ENCODE measurements around the gene NF2.

Gene NF2

DNA sequence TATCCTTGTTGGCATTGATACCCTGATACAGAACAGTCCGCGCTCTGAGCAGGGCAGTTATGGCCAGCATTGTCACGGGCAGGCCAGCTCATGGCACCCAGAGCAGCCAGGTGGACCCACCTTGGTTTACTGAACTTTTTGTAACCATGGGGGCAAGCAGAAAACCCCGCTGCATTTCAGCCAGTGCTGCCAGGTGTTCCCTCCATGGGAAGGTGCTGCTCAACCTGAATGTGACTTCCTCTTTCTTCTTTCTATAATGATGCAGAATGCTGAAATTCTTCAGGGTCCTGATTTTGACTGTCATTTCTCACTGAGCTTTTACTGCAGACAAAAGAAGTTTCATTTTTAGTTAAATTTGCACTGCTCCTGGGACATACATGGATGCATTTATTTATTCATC, 80.8 kb downstream of the NF2 start:
- H3K4me3 ChIP-seq (ENCODE audit: insufficient read depth, low read length, poor library complexity, severe bottlenecking), result no peak overlapping the region
- H4K20me1 ChIP-seq (ENCODE audit: low read depth, low read length), result no peaks in the 10 kb centered on the region
- H3K4me2 ChIP-seq (ENCODE audit: low read depth, low read length, poor library complexity, severe bottlenecking), result no peak overlapping the region
- no peaks in the 10 kb centered on the region for H3K9me3 ChIP-seq (ENCODE audit: insufficient read depth, low read length)
- no peaks in the 10 kb centered on the region for H3K79me2 ChIP-seq (ENCODE audit: insufficient read depth, low read length)
- H3K27ac ChIP-seq (ENCODE audit: low read depth, low read length), result no peak overlapping the region
- H3F3A ChIP-seq (ENCODE audit: insufficient read depth), result no peaks in the 10 kb centered on the region
- no peak overlapping the region for H2AFZ ChIP-seq (ENCODE audit: low read depth, low read length, severe bottlenecking)
- no peak overlapping the region for H3K9ac ChIP-seq (ENCODE audit: low read length)
- no peaks in the 10 kb centered on the region for H3K9me2 ChIP-seq (replicated peaks; ENCODE audit: insufficient read depth, low read length)
- 0 out of 2 replicates have a peak, but pooled peaks cover 3% of the 10 kb centered on the region for H3K36me3 ChIP-seq (ENCODE audit: low read length)
- no peaks in the 10 kb centered on the region for H3K27me3 ChIP-seq (ENCODE audit: low read length)
- no peak for TF ChIP-seq EZH2phosphoT487 (conservative IDR thresholded peaks at IDR 0.05; ENCODE audit: low read length)
- TF ChIP-seq, protein P1, sequence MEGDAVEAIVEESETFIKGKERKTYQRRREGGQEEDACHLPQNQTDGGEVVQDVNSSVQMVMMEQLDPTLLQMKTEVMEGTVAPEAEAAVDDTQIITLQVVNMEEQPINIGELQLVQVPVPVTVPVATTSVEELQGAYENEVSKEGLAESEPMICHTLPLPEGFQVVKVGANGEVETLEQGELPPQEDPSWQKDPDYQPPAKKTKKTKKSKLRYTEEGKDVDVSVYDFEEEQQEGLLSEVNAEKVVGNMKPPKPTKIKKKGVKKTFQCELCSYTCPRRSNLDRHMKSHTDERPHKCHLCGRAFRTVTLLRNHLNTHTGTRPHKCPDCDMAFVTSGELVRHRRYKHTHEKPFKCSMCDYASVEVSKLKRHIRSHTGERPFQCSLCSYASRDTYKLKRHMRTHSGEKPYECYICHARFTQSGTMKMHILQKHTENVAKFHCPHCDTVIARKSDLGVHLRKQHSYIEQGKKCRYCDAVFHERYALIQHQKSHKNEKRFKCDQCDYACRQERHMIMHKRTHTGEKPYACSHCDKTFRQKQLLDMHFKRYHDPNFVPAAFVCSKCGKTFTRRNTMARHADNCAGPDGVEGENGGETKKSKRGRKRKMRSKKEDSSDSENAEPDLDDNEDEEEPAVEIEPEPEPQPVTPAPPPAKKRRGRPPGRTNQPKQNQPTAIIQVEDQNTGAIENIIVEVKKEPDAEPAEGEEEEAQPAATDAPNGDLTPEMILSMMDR (IDR thresholded peaks at IDR 0.05; ENCODE audit: insufficient read depth, low read length, poor library complexity, severe bottlenecking), result no peak

GRCh38 chr22:29689206-29689879, 85.9 kb downstream of the NF2 start:
- Histone ChIP-seq H3K9me3 (ENCODE audit: insufficient read depth, low read length) (no peaks in the 10 kb centered on the region), H3K9ac (ENCODE audit: low read length) (no peak overlapping the region), H3K27ac (ENCODE audit: low read depth, low read length) (no peak overlapping the region), H3K79me2 (ENCODE audit: insufficient read depth, low read length) (no peaks in the 10 kb centered on the region), H4K20me1 (ENCODE audit: low read depth, low read length) (no peaks in the 10 kb centered on the region), H3K4me3 (ENCODE audit: insufficient read depth, low read length, poor library complexity, severe bottlenecking) (no peak overlapping the region), H2AFZ (ENCODE audit: low read depth, low read length, severe bottlenecking) (no peak overlapping the region), H3K27me3 (ENCODE audit: low read length) (no peaks in the 10 kb centered on the region), H3K4me2 (ENCODE audit: low read depth, low read length, poor library complexity, severe bottlenecking) (no peak overlapping the region), H3K36me3 (ENCODE audit: low read length) (no peaks in the 10 kb centered on the region), H3K9me2 (replicated peaks; ENCODE audit: insufficient read depth, low read length) (no peaks in the 10 kb centered on the region), H3F3A (ENCODE audit: insufficient read depth) (no peaks in the 10 kb centered on the region)
- TF ChIP-seq, protein P1 (IDR thresholded peaks at IDR 0.05; ENCODE audit: insufficient read depth, low read length, poor library complexity, severe bottlenecking), result no peak
- TF ChIP-seq EZH2phosphoT487 (conservative IDR thresholded peaks at IDR 0.05; ENCODE audit: low read length), result no peak

- Histone ChIP-seq H3K27ac (ENCODE audit: low read depth, low read length) (no peak overlapping the region), H3K4me2 (ENCODE audit: low read depth, low read length, poor library complexity, severe bottlenecking) (no peak overlapping the region), H3K27me3 (ENCODE audit: low read length) (no peaks in the 10 kb centered on the region), H3K79me2 (ENCODE audit: insufficient read depth, low read length) (no peaks in the 10 kb centered on the region), H3K36me3 (ENCODE audit: low read length) (no peaks in the 10 kb centered on the region), H3K9me3 (ENCODE audit: insufficient read depth, low read length) (no peaks in the 10 kb centered on the region), H3F3A (ENCODE audit: insufficient read depth) (no peaks in the 10 kb centered on the region), H2AFZ (ENCODE audit: low read depth, low read length, severe bottlenecking) (no peak overlapping the region), H3K4me3 (ENCODE audit: insufficient read depth, low read length, poor library complexity, severe bottlenecking) (no peak overlapping the region), H4K20me1 (ENCODE audit: low read depth, low read length) (no peaks in the 10 kb centered on the region), H3K9me2 (replicated peaks; ENCODE audit: insufficient read depth, low read length) (no peaks in the 10 kb centered on the region), H3K9ac (ENCODE audit: low read length) (no peak overlapping the region)
- TF ChIP-seq EZH2phosphoT487 (conservative IDR thresholded peaks at IDR 0.05; ENCODE audit: low read length), result no peak
- TF ChIP-seq, protein P1 (IDR thresholded peaks at IDR 0.05; ENCODE audit: insufficient read depth, low read length, poor library complexity, severe bottlenecking), result peak; percentile 48
These were observed 86.4 kb downstream of the NF2 start for GRCh38 chr22:29689880-29690213.
